ENCODE results near the gene C1QTNF5.

DNA sequence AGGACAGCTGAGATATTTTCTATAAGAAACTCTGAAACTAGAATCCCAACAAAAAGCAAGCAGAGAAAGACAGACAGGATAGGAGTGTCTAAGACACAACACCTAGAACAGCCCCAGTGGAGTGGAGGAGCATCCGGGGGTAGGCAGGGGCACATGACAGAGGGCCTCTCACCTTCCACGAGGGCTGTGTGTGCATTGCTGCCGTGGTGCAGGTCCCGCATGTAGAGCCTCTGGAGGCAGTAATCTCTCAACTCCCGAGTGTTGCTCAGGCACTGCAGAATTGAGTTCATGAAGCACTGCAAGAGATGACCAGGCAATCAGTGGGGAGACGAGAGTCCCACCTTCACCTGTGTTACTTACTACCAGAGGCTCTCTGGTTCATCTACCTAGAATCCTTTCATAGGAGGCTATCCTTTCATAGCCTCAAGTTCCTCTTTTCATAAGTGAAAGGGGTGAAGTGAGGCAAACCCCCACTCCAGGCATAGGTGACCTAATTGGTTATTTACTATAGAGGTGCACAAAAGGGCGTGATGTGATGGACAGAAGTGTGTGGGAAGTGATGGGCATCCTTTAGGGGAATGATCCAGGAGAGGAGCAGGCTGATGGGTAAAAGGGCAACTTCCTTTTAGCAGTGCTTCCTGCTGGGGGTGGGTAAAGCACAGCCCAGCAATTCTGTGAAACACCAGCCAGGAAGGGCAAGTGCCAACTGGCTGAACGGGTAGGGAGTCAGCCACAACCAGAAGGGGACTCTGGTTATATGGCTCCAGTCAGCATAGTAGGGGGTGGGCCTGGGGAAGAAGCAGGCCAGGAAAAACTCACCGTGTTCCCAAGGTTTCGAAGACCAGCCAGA, 18.9 kb upstream of the C1QTNF5 start:
- TF ChIP-seq, protein P1, sequence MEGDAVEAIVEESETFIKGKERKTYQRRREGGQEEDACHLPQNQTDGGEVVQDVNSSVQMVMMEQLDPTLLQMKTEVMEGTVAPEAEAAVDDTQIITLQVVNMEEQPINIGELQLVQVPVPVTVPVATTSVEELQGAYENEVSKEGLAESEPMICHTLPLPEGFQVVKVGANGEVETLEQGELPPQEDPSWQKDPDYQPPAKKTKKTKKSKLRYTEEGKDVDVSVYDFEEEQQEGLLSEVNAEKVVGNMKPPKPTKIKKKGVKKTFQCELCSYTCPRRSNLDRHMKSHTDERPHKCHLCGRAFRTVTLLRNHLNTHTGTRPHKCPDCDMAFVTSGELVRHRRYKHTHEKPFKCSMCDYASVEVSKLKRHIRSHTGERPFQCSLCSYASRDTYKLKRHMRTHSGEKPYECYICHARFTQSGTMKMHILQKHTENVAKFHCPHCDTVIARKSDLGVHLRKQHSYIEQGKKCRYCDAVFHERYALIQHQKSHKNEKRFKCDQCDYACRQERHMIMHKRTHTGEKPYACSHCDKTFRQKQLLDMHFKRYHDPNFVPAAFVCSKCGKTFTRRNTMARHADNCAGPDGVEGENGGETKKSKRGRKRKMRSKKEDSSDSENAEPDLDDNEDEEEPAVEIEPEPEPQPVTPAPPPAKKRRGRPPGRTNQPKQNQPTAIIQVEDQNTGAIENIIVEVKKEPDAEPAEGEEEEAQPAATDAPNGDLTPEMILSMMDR (IDR thresholded peaks at IDR 0.05): no peak
- TF ChIP-seq EZH2 (IDR thresholded peaks at IDR 0.05; ENCODE audit: borderline replicate concordance, insufficient read depth, low read depth, low read length, poor library complexity, severe bottlenecking): no peak

All from B cell (primary cell).